Spleen (tissue), 13 donors: ENCODE data around the gene BBC3. TPM values are rescaled to one million over a fixed set of nuclear protein-coding genes. Genes with fewer than 3 reads are reported as not detected.
"Not testable (repeated sequence)": the region's sequence is repeated elsewhere in the genome, so short reads cannot be mapped to it uniquely, and the experiment has no call there.

ENCODE experiments used
- DNase-seq: peaks from one replicate; pipeline ENCODE4 v3.0.0-alpha.2; 2020
- H3K27ac ChIP-seq, 8 donors: fragments of 200-600 bp; sonication (generic) in 7 of 8; 1 replicate in 4 of 8; 2 replicates in 4 of 8; pipeline versions ENCODE4 v1.5.0 to v1.8.0; 2016 to 2021; ENCODE audit warnings: inconsistent platforms in 4 of 8, mild to moderate bottlenecking in 4 of 8, moderate library complexity in 1 of 8
- H3K27me3 ChIP-seq, 7 donors: fragments of 200-600 bp; sonication (generic) in 6 of 7; replicated peaks in 1 of 7; 1 replicate in 4 of 7; 2 replicates in 3 of 7; pipeline versions ENCODE4 v1.5.0 to v1.8.0; 2016 to 2021; ENCODE audit warnings: inconsistent platforms in 3 of 7, mild to moderate bottlenecking in 1 of 7
- H3K36me3 ChIP-seq, 6 donors: fragments of 200-600 bp; sonication (generic) in 5 of 6; 1 replicate in 4 of 6; 2 replicates in 2 of 6; pipeline versions ENCODE4 v1.5.0 to v1.8.0; 2016 to 2021; ENCODE audit warnings: inconsistent platforms in 2 of 6
- H3K4me1 ChIP-seq, 6 donors: fragments of 200-600 bp; sonication (generic) in 5 of 6; 1 replicate in 3 of 6; 2 replicates in 3 of 6; pipeline versions ENCODE4 v1.5.0 to v1.8.0; 2016 to 2021; ENCODE audit warnings: inconsistent platforms in 3 of 6
- H3K4me3 ChIP-seq, 8 donors: fragments of 200-600 bp; sonication (generic) in 7 of 8; 1 replicate in 4 of 8; 2 replicates in 4 of 8; pipeline versions ENCODE4 v1.5.0 to v1.8.0; 2016 to 2021; ENCODE audit warnings: inconsistent platforms in 4 of 8, mild to moderate bottlenecking in 4 of 8, moderate library complexity in 2 of 8
- H3K9me3 ChIP-seq, 8 donors: fragments of 200-600 bp; sonication (generic) in 7 of 8; 1 replicate in 4 of 8; 2 replicates in 4 of 8; pipeline versions ENCODE4 v1.5.0 to v1.8.0; 2016 to 2021; ENCODE audit warnings: inconsistent platforms in 4 of 8
- POLR2A ChIP-seq, 3 donors: fragments of 450-650 bp; IDR thresholded peaks; one replicate each; pipeline ENCODE4 v1.5.1; 2017; ENCODE audit warnings: antibody characterized with exemption in 3 of 3, mild to moderate bottlenecking in 1 of 3
- POLR2AphosphoS5 ChIP-seq, 3 donors: sonication (generic); formaldehyde crosslinking; IDR thresholded peaks; one replicate each; pipeline ENCODE4 v1.5.1; 2017; ENCODE audit warnings: antibody characterized with exemption in 3 of 3
- WGBS, 5 donors: extraction: QIAGEN DNeasy Blood & Tissue Kit in 3 of 5; methylation state at CpG; one replicate each; pipeline versions ENCODE4 v1.1.5 to v1.1.7; 2013 to 2018; 5-methylcytosine and 5-hydroxymethylcytosine counted together
- intact Hi-C: fragments of 100-400 bp; cut with DNase I; formaldehyde crosslinking; loops from one replicate; pipeline ENCODE4 v1.15.0; 2023; ENCODE audit warnings: low total_unique reads
- long read RNA-seq, 2 donors: transcript quantifications; one replicate each; lab custom pipeline, GENCODE V29; 2026
- polyA plus RNA-seq, 3 donors: library from polyadenylated mRNA; stranded (reverse); fragments of 200-250 nt; gene quantifications; one replicate each; pipeline ENCODE4 v1.2.1, GENCODE V29; 2013
- total RNA-seq, 7 donors: library from RNA; depleted of rRNA in 3 of 7; stranded (reverse); fragments of >200 nt in 3 of 7; fragmentation: NEBNext Ultra II Directional in 4 of 7; extraction: Animal tissue kit (Norgen Biotek cat#: 25700) in 4 of 7; gene quantifications; one replicate each; pipeline versions ENCODE4 v1.1.0 to v1.2.1, GENCODE V29; 2016 to 2021
- TF ChIP-seq, protein P1 (sequence below), 11 experiments: fragments of 200-600 bp in 7 of 11; fragments of 450-650 bp in 4 of 11; sonication (generic) in 4 of 11; IDR thresholded peaks in 8 of 11; conservative IDR thresholded peaks in 3 of 11; 1 replicate in 7 of 11; 2 replicates in 4 of 11; pipeline versions ENCODE4 v1.4.0 to v1.8.0; 2016 to 2021; ENCODE audit warnings: antibody characterized with exemption in 11 of 11, inconsistent platforms in 4 of 11, mild to moderate bottlenecking in 1 of 11
- donor health status: healthy with polysubstance abuse.
- donor health status: DM: no; HTN: no; CAD: no; lungs with moderate emphysema.
- donor health status: DM: no; HTN: no; CAD: no.
- donor health status: Bipolar disorder and iron deficiency.
- donor health status: healthy.
- donor health status: DM: no; HTN: no; CAD: no.
- donor health status: DM: yes; HTN: yes; CAD: no.

BBC3 gene, protein sequence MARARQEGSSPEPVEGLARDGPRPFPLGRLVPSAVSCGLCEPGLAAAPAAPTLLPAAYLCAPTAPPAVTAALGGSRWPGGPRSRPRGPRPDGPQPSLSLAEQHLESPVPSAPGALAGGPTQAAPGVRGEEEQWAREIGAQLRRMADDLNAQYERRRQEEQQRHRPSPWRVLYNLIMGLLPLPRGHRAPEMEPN
- total RNA-seq (10 to 100 TPM in 6 of 7 donors, 1 to 10 TPM in 1; 6.3 to 17.0 (median 11.3) TPM), polyA plus RNA-seq (10 to 100 TPM in 1 of 3 donors, 1 to 10 TPM in 2; 7.1 to 12.6 (median 9.5) TPM)
- long read RNA-seq, donor 1, transcript BBC3-206 (1 exons, 1,747 nt): major isoform, 9 of 13 reads
- long read RNA-seq, donor 1, partial matches to known transcripts: 0 of 13 reads
- long read RNA-seq, donor 1, other reads (novel, unspliced or antisense): 0 of 13 reads
- long read RNA-seq, donor 2, partial matches to known transcripts: 0 of 7 reads
- long read RNA-seq, donor 2, other reads (novel, unspliced or antisense): 0 of 7 reads

DNA sequence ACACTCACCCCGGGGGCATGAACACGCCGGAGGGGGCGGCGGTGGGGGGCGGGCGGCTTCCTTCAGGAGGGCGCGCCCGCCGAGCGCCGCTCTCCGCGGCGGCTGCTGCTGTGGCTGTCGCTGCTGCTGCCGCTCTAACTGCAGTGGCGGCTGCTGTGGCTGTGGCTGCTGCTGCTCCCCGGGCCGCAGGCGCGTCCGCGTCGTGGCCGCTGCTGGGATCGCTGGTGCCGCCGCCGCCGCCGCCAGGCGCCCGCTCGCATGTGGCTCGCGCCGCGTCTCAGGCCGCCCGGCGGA is at the start of gene BBC3:
Gene BBC3 (minus strand): TSS at position 279 of the 294 bp plus-strand sequence. CDS start 2,768 bp downstream, outside the sequence.
- TF ChIP-seq, protein P1, sequence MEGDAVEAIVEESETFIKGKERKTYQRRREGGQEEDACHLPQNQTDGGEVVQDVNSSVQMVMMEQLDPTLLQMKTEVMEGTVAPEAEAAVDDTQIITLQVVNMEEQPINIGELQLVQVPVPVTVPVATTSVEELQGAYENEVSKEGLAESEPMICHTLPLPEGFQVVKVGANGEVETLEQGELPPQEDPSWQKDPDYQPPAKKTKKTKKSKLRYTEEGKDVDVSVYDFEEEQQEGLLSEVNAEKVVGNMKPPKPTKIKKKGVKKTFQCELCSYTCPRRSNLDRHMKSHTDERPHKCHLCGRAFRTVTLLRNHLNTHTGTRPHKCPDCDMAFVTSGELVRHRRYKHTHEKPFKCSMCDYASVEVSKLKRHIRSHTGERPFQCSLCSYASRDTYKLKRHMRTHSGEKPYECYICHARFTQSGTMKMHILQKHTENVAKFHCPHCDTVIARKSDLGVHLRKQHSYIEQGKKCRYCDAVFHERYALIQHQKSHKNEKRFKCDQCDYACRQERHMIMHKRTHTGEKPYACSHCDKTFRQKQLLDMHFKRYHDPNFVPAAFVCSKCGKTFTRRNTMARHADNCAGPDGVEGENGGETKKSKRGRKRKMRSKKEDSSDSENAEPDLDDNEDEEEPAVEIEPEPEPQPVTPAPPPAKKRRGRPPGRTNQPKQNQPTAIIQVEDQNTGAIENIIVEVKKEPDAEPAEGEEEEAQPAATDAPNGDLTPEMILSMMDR (IDR thresholded peaks at IDR 0.05 in 8 of 11, conservative IDR thresholded peaks at IDR 0.05 in 3 of 11): no peak
- TF ChIP-seq POLR2AphosphoS5 (IDR thresholded peaks at IDR 0.05) (no peak), POLR2A (IDR thresholded peaks at IDR 0.05) (no peak)
- H3K27me3 ChIP-seq: peaks cover 0 to 14% (median 0%) of the 10 kb centered on the region in 7 donors
- peak within 1 kb of the TSS; percentile 48 to 99 (median 98) for H3K27ac ChIP-seq
- peaks cover 28 to 66% (median 59%) of the 10 kb centered on the region in 6 donors for H3K4me1 ChIP-seq
- 0 to 2% (median 0%) methylated on average over 10 to 43 of the region's 43 CpGs; no CpG with 5 or more reads in 2 of the 5 donors for WGBS, 5 donors
- intact Hi-C loops: no loop called here
- peak within 1 kb of the TSS; percentile 65 to 99 (median 97) for H3K4me3 ChIP-seq
- H3K9me3 ChIP-seq: no peaks in the 10 kb centered on the region
- H3K36me3 ChIP-seq: no peaks in the 10 kb centered on the region
- DNase-seq: no peak

DNA sequence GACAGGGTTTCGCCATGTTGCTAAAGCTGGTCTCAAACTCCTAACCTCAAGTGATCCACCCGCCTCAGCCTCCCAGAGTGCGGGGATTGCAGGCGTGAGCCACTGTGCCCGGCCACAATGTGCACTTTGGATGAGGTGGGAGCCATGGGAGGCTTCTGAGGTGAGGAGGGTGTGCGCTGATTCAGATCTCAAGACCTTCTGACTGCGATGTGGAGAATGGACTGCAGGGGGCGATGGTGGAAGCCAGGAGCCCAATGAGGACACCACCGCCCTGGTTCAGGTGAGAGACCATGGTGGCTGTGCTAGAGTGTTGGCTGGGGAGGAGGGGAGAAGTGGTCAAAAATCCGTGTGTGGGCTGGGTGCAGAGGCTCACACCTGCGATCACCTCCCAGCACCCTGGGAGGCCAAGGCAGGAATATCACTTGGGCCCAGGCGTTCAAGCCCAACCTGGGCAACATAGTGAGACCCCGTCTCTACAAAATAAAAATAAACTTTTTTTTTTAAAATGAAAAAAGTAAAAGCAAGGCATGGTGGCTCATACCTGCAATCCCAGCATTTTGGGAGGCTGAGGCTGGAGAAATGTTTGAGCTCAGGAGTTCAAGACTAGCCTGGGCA is 49.3 kb upstream of the BBC3 start:
- Histone ChIP-seq H3K36me3 (no peaks in the 10 kb centered on the region), H3K27ac (no peak overlapping the region), H3K27me3 (no peaks in the 10 kb centered on the region), H3K4me3 (no peak overlapping the region), H3K4me1 (peaks cover 5 to 20% (median 14%) of the 10 kb centered on the region in 6 donors), H3K9me3 (no peaks in the 10 kb centered on the region)
- TF ChIP-seq POLR2AphosphoS5 (IDR thresholded peaks at IDR 0.05): no peak
- TF ChIP-seq, protein P1 (IDR thresholded peaks at IDR 0.05 in 8 of 11, conservative IDR thresholded peaks at IDR 0.05 in 3 of 11): peak in 6 of 11 experiments; percentile 31 to 60 (median 43)
- DNase-seq: peak; percentile 74
- intact Hi-C loops: no loop called here
- WGBS, 5 donors: 85 to 90% (median 87%) methylated on average over 13 of the region's 13 CpGs

DNA sequence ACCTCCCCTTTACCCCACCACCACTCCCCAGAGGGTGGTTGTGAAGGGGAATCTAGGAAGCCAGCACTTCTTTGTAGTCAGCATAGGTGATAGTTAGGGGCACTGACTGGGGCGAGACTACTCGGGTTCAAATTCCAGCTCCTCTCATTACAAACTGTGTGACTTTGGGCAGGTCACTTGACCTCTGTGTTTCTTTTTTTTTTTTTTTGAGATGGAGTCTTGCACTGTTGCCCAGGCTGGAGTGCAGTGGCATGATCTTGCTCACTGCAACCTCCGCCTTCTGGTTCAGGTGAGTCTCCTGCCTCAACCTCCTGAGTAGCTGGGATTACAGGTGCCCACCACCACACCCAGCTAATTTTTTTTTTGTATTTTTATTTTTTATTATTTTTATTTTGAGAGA is 45.5 kb upstream of the BBC3 start:
- intact Hi-C loops, H3K36me3 ChIP-seq, H3K9me3 ChIP-seq, H3K27me3 ChIP-seq, H3K4me3 ChIP-seq, DNase-seq: not testable (repeated sequence)
- Histone ChIP-seq H3K4me1 (peaks cover 8 to 48% (median 35%) of the 10 kb centered on the region in 6 donors), H3K27ac (peak overlapping the region in 2 of 8 donors; percentile 17 to 98)
- WGBS, 5 donors: 91 to 96% (median 95%) methylated on average over 3 of the region's 3 CpGs

DNA sequence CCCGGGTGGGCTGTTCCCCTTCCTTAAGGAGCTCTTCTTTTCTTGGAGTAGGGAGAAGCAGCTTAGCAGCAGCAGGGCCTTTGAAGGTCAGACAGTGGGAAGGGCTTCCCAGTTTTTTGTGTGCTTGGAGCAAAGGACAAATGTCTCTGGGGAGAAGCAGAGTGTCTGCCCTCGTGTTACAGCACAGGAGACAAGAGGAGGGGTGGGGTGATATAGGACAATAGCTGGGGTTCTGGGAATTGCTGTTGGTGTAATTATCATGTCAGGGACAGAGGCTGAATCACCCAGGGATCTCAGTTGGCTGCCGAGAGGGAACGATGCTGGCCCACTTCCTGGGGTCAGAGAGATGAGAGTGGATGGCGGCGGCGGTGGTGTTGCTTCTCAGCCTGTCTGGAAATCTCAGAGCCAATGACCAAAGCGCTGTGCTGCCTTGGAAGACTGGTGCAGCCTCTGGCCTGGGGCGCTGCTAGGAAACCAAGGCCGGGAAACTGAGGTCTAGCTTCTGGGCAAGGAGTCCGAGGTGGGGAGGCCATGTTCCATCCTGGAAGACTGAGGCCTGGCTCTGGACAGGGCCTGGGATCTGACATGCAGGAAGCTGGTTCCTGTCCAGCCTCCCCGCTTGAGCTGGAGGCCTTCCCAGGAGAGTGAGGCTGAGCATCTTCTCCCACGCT is 44.9 kb upstream of the BBC3 start:
- peak; percentile 81 for DNase-seq
- peaks cover 0 to 13% (median 7%) of the 10 kb centered on the region in 6 donors for H3K36me3 ChIP-seq
- peak overlapping the region in 5 of 8 donors; percentile 97 to 99 (median 99) for H3K27ac ChIP-seq
- H3K9me3 ChIP-seq: no peaks in the 10 kb centered on the region
- intact Hi-C loops: no loop called here
- peaks cover 8 to 51% (median 35%) of the 10 kb centered on the region in 6 donors for H3K4me1 ChIP-seq
- WGBS, 5 donors: 76 to 88% (median 78%) methylated on average over 11 to 13 of the region's 13 CpGs
- peak in 2 of 3 donors; percentile 36 to 37 for TF ChIP-seq POLR2AphosphoS5 (IDR thresholded peaks at IDR 0.05)
- TF ChIP-seq, protein P1 (IDR thresholded peaks at IDR 0.05 in 8 of 11, conservative IDR thresholded peaks at IDR 0.05 in 3 of 11): no peak
- no peaks in the 10 kb centered on the region for H3K27me3 ChIP-seq
- H3K4me3 ChIP-seq: peak overlapping the region in 4 of 8 donors; percentile 57 to 85 (median 68)
